Neural cell (in vitro differentiated cells): ENCODE measurements around the gene MRPL36. TPM values are rescaled to one million over a fixed set of nuclear protein-coding genes. Genes with fewer than 3 reads are reported as not detected.
"Not testable (repeated sequence)": the region's sequence is repeated elsewhere in the genome, so short reads cannot be mapped to it uniquely, and the experiment has no call there.

Source experiments
- H2AFZ ChIP-seq: fragments of 200-600, 300-800 bp; sonication (generic), shearing (Covaris generic); 2 replicates; pipeline ENCODE4 v1.6.0; 2014; ENCODE audit warnings: low read depth, mild to moderate bottlenecking, antibody characterized with exemption, low read length, moderate library complexity
- H3F3A ChIP-seq: fragments of 200-600 bp; shearing (Covaris generic); 2 replicates; pipeline ENCODE4 v1.6.1; 2016; ENCODE audit warnings: mild to moderate bottlenecking, moderate library complexity, mixed read lengths, antibody characterized with exemption, low read length; ENCODE audit not compliant: insufficient read depth, poor library complexity, severe bottlenecking
- H3K27ac ChIP-seq: fragments of 200-600, 300-800 bp; sonication (generic), shearing (Covaris generic); 2 replicates; pipeline ENCODE4 v1.5.1; 2014; ENCODE audit warnings: mild to moderate bottlenecking, low read length, moderate library complexity
- H3K27me3 ChIP-seq: fragments of 300-800, 200-600 bp; sonication (generic), shearing (Covaris generic); 2 replicates; pipeline ENCODE4 v1.6.0; 2014; ENCODE audit warnings: mild to moderate bottlenecking, low read depth, low read length, moderate library complexity; ENCODE audit not compliant: insufficient read depth
- H3K36me3 ChIP-seq: fragments of 300-800, 200-600 bp; sonication (generic), shearing (Covaris generic); 2 replicates; pipeline ENCODE4 v1.5.1; 2014; ENCODE audit warnings: mild to moderate bottlenecking, antibody characterized with exemption, low read length, moderate library complexity; ENCODE audit not compliant: insufficient read depth
- H3K4me2 ChIP-seq: fragments of 300-800, 200-600 bp; sonication (generic), shearing (Covaris generic); 2 replicates; pipeline ENCODE4 v1.6.0; 2014; ENCODE audit warnings: mild to moderate bottlenecking, low read length
- H3K4me3 ChIP-seq: fragments of 300-800, 200-600 bp; sonication (generic), shearing (Covaris generic); 2 replicates; pipeline ENCODE4 v1.5.1; 2014; ENCODE audit warnings: mild to moderate bottlenecking, low read length, moderate library complexity
- H3K79me2 ChIP-seq: fragments of 200-600 bp; shearing (Covaris generic); replicated peaks from 2 replicates; pipeline ENCODE4 v1.6.0; 2014; ENCODE audit warnings: mild to moderate bottlenecking, low read length, moderate library complexity; ENCODE audit not compliant: insufficient read depth
- H3K9ac ChIP-seq: fragments of 300-800, 200-600 bp; sonication (generic), shearing (Covaris generic); 2 replicates; pipeline ENCODE4 v1.6.1; 2016; ENCODE audit warnings: mild to moderate bottlenecking, low read length, mixed read lengths
- H3K9me2 ChIP-seq: fragments of 200-600 bp; shearing (Covaris generic); 2 replicates; pipeline ENCODE4 v1.6.1; 2016; ENCODE audit warnings: mild to moderate bottlenecking, low read length, mixed read lengths; ENCODE audit not compliant: insufficient read depth
- H3K9me3 ChIP-seq: fragments of 200-600, 300-800 bp; sonication (generic), shearing (Covaris generic); 2 replicates; pipeline ENCODE4 v1.6.1; 2016; ENCODE audit warnings: mild to moderate bottlenecking, mixed run types, low read length, moderate library complexity, mixed read lengths
- H4K20me1 ChIP-seq: fragments of 200-600 bp; shearing (Covaris generic); 2 replicates; pipeline ENCODE4 v1.6.1; 2016; ENCODE audit warnings: mild to moderate bottlenecking, mixed run types; ENCODE audit not compliant: insufficient read depth
- EP300 ChIP-seq: fragments of 450-650 bp; conservative IDR thresholded peaks from 2 replicates; pipeline ENCODE4 v1.6.1; 2014; ENCODE audit warnings: antibody characterized with exemption, mild to moderate bottlenecking, moderate library complexity; ENCODE audit not compliant: poor library complexity, severe bottlenecking
- EZH2 ChIP-seq: fragments of 200-600, 300-800 bp; shearing (Covaris generic), sonication (generic); IDR thresholded peaks from 2 replicates; pipeline ENCODE4 v1.6.1; 2014; ENCODE audit warnings: antibody characterized with exemption, low read length, borderline replicate concordance, mild to moderate bottlenecking; ENCODE audit not compliant: insufficient read depth, poor library complexity, severe bottlenecking
- MXI1 ChIP-seq: fragments of 450-650 bp; conservative IDR thresholded peaks from 2 replicates; pipeline ENCODE4 v1.6.1; 2014; ENCODE audit warnings: antibody characterized with exemption, mild to moderate bottlenecking; ENCODE audit not compliant: poor library complexity, severe bottlenecking
- POLR2AphosphoS5 ChIP-seq: IDR thresholded peaks from 2 replicates; pipeline ENCODE4 v1.6.1; 2012
- RAD21 ChIP-seq: fragments of 450-650 bp; conservative IDR thresholded peaks from 2 replicates; pipeline ENCODE4 v1.6.1; 2014; ENCODE audit warnings: antibody characterized with exemption, mild to moderate bottlenecking, moderate library complexity
- SMC3 ChIP-seq: fragments of 450-650 bp; conservative IDR thresholded peaks from 2 replicates; pipeline ENCODE4 v1.6.1; 2014; ENCODE audit warnings: antibody characterized with exemption, mild to moderate bottlenecking, moderate library complexity; ENCODE audit not compliant: poor library complexity
- TAF1 ChIP-seq: IDR thresholded peaks from 2 replicates; pipeline ENCODE4 v1.6.1; 2012; ENCODE audit warnings: low read depth
- polyA plus RNA-seq: library from polyadenylated mRNA; depleted of rRNA; stranded (reverse); fragments of >200 nt; gene quantifications from 2 replicates; pipeline ENCODE4 v1.2.3, GENCODE V29; 2014
- TF ChIP-seq, protein P1 (sequence below): fragments of 450-650 bp; IDR thresholded peaks from 2 replicates; pipeline ENCODE4 v1.5.1; 2014; ENCODE audit warnings: antibody characterized with exemption, mild to moderate bottlenecking, moderate library complexity; ENCODE audit not compliant: poor library complexity, severe bottlenecking
- TF ChIP-seq, protein P2 (sequence below): IDR thresholded peaks from 2 replicates; pipeline ENCODE4 v1.6.1; 2012; ENCODE audit warnings: borderline replicate concordance

MRPL36 gene
- polyA plus RNA-seq, 1 donor from 2014 or later, result 51.9 TPM

DNA sequence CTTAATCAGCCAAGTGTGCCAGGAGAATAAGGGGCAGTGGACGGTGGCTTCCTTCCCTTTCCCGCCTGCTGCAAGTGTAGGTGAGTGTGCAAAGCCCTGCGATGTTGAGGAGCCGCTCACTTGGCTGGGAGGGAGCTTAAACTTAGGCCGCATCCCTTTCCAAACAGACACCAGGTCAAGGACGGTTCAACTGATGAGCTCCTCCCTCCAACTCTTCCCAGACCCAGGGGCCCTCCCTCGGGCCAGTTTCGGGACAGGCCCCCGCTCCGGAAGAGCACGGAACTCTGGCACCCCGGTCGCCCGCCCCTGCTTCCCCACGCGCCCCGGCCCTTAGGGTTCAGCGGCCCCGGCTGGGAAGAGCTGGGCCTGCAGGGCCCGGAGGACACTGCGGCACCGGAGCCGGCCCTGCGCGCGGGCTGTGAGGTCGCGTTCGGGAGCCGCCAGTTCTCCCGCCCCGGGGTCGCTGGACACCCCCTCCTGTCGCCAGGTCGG, 481 bp downstream of the MRPL36 start:
- no peak overlapping the region for H3K27ac ChIP-seq
- H3F3A ChIP-seq, result peaks cover 5% of the 10 kb centered on the region
- no peaks in the 10 kb centered on the region for H3K9me3 ChIP-seq
- H3K9ac ChIP-seq, result peak overlapping the region; percentile 74
- TF ChIP-seq EP300, result no peak
- no peak for TF ChIP-seq MXI1
- TF ChIP-seq, protein P1, sequence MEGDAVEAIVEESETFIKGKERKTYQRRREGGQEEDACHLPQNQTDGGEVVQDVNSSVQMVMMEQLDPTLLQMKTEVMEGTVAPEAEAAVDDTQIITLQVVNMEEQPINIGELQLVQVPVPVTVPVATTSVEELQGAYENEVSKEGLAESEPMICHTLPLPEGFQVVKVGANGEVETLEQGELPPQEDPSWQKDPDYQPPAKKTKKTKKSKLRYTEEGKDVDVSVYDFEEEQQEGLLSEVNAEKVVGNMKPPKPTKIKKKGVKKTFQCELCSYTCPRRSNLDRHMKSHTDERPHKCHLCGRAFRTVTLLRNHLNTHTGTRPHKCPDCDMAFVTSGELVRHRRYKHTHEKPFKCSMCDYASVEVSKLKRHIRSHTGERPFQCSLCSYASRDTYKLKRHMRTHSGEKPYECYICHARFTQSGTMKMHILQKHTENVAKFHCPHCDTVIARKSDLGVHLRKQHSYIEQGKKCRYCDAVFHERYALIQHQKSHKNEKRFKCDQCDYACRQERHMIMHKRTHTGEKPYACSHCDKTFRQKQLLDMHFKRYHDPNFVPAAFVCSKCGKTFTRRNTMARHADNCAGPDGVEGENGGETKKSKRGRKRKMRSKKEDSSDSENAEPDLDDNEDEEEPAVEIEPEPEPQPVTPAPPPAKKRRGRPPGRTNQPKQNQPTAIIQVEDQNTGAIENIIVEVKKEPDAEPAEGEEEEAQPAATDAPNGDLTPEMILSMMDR, result no peak
- H3K79me2 ChIP-seq, result peaks cover 22% of the 10 kb centered on the region
- no peaks in the 10 kb centered on the region for H3K36me3 ChIP-seq
- peak overlapping the region; percentile 100 for H3K4me3 ChIP-seq
- H3K27me3 ChIP-seq, result no peaks in the 10 kb centered on the region
- no peaks in the 10 kb centered on the region for H4K20me1 ChIP-seq
- H3K9me2 ChIP-seq, result no peaks in the 10 kb centered on the region
- peak overlapping the region; percentile 14 for H2AFZ ChIP-seq
- H3K4me2 ChIP-seq, result peak overlapping the region; percentile 89

DNA sequence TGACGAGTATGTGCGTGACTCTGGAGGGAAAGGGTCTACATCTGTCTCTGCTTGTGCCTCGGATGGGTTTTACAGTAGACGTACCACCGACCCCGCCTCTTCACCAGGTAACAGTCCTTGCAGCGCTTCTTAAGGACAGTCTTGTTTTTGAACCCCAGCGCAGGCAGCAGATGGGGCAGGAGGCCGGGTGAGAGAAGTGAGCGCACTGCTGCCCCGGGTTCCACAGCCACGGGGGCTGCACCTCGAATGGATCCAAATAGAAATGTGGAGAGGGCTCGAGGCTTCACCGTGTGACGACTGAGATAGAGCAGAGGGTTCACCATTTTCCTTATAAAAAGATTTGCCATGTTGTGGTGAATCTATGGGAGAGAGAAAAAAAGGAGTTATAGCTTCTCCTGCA, 1.0 kb downstream of the MRPL36 start:
- H4K20me1 ChIP-seq, H3K27me3 ChIP-seq, H3K9me3 ChIP-seq, H3F3A ChIP-seq, H3K27ac ChIP-seq, H2AFZ ChIP-seq, H3K9me2 ChIP-seq, H3K36me3 ChIP-seq: not testable (repeated sequence)
- peak overlapping the region; percentile 100 for H3K4me3 ChIP-seq
- H3K9ac ChIP-seq, result peak overlapping the region; percentile 74
- peaks cover 22% of the 10 kb centered on the region for H3K79me2 ChIP-seq
- H3K4me2 ChIP-seq, result peak overlapping the region; percentile 89

DNA sequence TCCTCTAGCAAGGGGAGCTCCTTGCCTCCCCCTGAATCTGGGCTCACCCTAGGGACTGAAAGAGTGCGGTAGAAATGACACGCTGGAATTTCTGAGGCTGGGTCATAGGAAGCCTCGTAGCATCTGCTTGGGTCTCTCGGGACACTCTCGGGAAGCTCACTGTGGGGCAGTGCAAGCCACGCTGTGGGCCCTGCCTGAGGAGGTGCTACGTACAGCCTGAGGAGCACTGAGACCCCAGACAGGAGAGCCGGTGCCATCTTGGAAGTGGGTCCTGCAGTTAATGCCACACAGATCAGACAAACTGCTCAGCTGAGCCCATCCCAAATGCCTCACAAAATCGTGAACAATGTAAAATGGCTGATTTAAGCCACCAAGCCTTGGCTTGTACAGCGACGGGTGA, 1.8 kb downstream of the MRPL36 start:
- no peak overlapping the region for H3K9ac ChIP-seq
- H3K4me2 ChIP-seq, result no peak overlapping the region
- no peaks in the 10 kb centered on the region for H3K27me3 ChIP-seq
- peaks cover 18% of the 10 kb centered on the region for H3K79me2 ChIP-seq
- H4K20me1 ChIP-seq, result no peaks in the 10 kb centered on the region
- TF ChIP-seq EZH2 (no peak), TAF1 (no peak), POLR2AphosphoS5 (no peak), SMC3 (no peak), EP300 (no peak), MXI1 (no peak), RAD21 (no peak)
- TF ChIP-seq, protein P1, result no peak
- TF ChIP-seq, protein P2, sequence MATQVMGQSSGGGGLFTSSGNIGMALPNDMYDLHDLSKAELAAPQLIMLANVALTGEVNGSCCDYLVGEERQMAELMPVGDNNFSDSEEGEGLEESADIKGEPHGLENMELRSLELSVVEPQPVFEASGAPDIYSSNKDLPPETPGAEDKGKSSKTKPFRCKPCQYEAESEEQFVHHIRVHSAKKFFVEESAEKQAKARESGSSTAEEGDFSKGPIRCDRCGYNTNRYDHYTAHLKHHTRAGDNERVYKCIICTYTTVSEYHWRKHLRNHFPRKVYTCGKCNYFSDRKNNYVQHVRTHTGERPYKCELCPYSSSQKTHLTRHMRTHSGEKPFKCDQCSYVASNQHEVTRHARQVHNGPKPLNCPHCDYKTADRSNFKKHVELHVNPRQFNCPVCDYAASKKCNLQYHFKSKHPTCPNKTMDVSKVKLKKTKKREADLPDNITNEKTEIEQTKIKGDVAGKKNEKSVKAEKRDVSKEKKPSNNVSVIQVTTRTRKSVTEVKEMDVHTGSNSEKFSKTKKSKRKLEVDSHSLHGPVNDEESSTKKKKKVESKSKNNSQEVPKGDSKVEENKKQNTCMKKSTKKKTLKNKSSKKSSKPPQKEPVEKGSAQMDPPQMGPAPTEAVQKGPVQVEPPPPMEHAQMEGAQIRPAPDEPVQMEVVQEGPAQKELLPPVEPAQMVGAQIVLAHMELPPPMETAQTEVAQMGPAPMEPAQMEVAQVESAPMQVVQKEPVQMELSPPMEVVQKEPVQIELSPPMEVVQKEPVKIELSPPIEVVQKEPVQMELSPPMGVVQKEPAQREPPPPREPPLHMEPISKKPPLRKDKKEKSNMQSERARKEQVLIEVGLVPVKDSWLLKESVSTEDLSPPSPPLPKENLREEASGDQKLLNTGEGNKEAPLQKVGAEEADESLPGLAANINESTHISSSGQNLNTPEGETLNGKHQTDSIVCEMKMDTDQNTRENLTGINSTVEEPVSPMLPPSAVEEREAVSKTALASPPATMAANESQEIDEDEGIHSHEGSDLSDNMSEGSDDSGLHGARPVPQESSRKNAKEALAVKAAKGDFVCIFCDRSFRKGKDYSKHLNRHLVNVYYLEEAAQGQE, result no peak
- no peaks in the 10 kb centered on the region for H3K9me3 ChIP-seq
- H3K27ac ChIP-seq, result no peak overlapping the region
- H3K4me3 ChIP-seq, result no peak overlapping the region
- H3F3A ChIP-seq, result peaks cover 5% of the 10 kb centered on the region
- no peaks in the 10 kb centered on the region for H3K36me3 ChIP-seq
- H2AFZ ChIP-seq, result no peak overlapping the region
- H3K9me2 ChIP-seq, result no peaks in the 10 kb centered on the region
